RCC 7860 (cell line): ENCODE results near the gene C1orf21.

Experiments used
- DNase-seq: peaks from one replicate; pipeline ENCODE4 v3.0.0-alpha.2; 2015; ENCODE audit warnings: low spot score
- FAIRE-seq: peaks from 2 replicates; lab custom pipeline; 2012; peaks lifted over from hg19 to GRCh38; lab: Jason Lieb, UNC

C1orf21 gene

GRCh38 chr1:184442260-184442659 lies 55.4 kb downstream of the C1orf21 start:
- FAIRE-seq = no peak
- DNase-seq = no peak

GRCh38 chr1:184443201-184443600 lies 56.4 kb downstream of the C1orf21 start:
- DNase-seq (no peak), FAIRE-seq (no peak)

- DNase-seq = no peak
- no peak for FAIRE-seq
Measured at GRCh38 chr1:184443624-184444023, 56.8 kb downstream of the C1orf21 start.

GRCh38 chr1:184445997-184446396 lies 59.2 kb downstream of the C1orf21 start:
- FAIRE-seq (no peak), DNase-seq (no peak)

- DNase-seq (no peak), FAIRE-seq (no peak)
Measured at GRCh38 chr1:184447651-184448185, 60.9 kb downstream of the C1orf21 start.

- FAIRE-seq = no peak
- DNase-seq = no peak
Measured at GRCh38 chr1:184449916-184450315, 63.1 kb downstream of the C1orf21 start.

- DNase-seq (no peak), FAIRE-seq (no peak)
Measured at GRCh38 chr1:184455786-184456185, 69.0 kb downstream of the C1orf21 start.

- no peak for FAIRE-seq
- DNase-seq = no peak
Measured at GRCh38 chr1:184456189-184456588, 69.4 kb downstream of the C1orf21 start.

- no peak for DNase-seq
- no peak for FAIRE-seq
Measured at GRCh38 chr1:184457500-184457899, 70.7 kb downstream of the C1orf21 start.

- no peak for DNase-seq
- no peak for FAIRE-seq
Measured at GRCh38 chr1:184461321-184461720, 74.5 kb downstream of the C1orf21 start.

GRCh38 chr1:184462155-184462554 lies 75.3 kb downstream of the C1orf21 start:
- no peak for DNase-seq
- FAIRE-seq = no peak

GRCh38 chr1:184462990-184463389 lies 76.2 kb downstream of the C1orf21 start:
- FAIRE-seq (no peak), DNase-seq (no peak)

GRCh38 chr1:184463680-184464079 lies 76.9 kb downstream of the C1orf21 start:
- FAIRE-seq (no peak), DNase-seq (no peak)

- FAIRE-seq = no peak
- DNase-seq = no peak
Measured at GRCh38 chr1:184464757-184465156, 77.9 kb downstream of the C1orf21 start.

- no peak for FAIRE-seq
- no peak for DNase-seq
Measured at GRCh38 chr1:184465489-184466146, 78.8 kb downstream of the C1orf21 start.

- DNase-seq = no peak
- no peak for FAIRE-seq
Measured at GRCh38 chr1:184467295-184467694, 80.5 kb downstream of the C1orf21 start.

- FAIRE-seq (no peak), DNase-seq (no peak)
Measured at GRCh38 chr1:184469396-184469795, 82.6 kb downstream of the C1orf21 start.

- FAIRE-seq (no peak), DNase-seq (no peak)
Measured at GRCh38 chr1:184471686-184472085, 84.9 kb downstream of the C1orf21 start.

GRCh38 chr1:184472136-184472535 lies 85.3 kb downstream of the C1orf21 start:
- DNase-seq (no peak), FAIRE-seq (no peak)

- FAIRE-seq (no peak), DNase-seq (no peak)
Measured at GRCh38 chr1:184473176-184473966, 86.5 kb downstream of the C1orf21 start.

GRCh38 chr1:184476187-184476586 lies 89.4 kb downstream of the C1orf21 start:
- DNase-seq (no peak), FAIRE-seq (no peak)
